ENCODE data around the gene WDR35. TPM values are rescaled to one million over a fixed set of nuclear protein-coding genes. Genes with fewer than 3 reads are reported as not detected.
"Not testable (repeated sequence)": the region's sequence is repeated elsewhere in the genome, so short reads cannot be mapped to it uniquely, and the experiment has no call there.

WDR35 gene
- total RNA-seq, 3 donors from 2014 or later: 8.6 to 10.6 (median 9.0) TPM

DNA sequence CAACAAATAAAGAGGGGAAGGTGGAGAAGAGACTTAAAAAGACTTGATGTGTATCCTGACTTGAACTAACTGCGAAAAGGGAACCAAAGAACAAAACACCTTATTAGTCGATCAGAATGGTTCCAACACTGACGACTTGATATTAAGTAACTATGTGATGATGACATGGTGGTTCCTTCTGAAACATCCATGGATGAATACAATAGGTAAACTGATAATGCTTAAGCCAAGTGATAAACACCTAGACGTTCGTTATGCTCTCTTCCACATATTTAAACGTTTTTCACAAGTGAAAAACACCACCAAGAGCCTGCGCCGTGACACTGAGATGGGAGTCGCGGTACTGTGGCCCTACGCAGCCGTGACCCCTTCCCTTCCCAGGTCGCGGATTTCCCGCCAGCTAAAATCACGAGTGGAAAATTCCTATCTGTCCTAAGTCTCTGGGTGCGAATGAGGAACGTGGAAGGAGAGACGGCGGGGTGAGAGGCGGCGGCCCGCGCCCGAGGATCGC, 88.9 kb downstream of the WDR35 start:
- H3K4me3 Mint-ChIP-seq: peak overlapping the region; percentile 93
- DNase-seq (no peak), ATAC-seq (peak; percentile 2 to 8)
- H3K36me3 Mint-ChIP-seq (ENCODE audit: insufficient read depth): peaks cover 9% of the 10 kb centered on the region
- peaks cover 5% of the 10 kb centered on the region for H3K9me3 Mint-ChIP-seq
- peaks cover 37% of the 10 kb centered on the region for H3K4me1 Mint-ChIP-seq (ENCODE audit: low read depth)
- peaks cover 3% of the 10 kb centered on the region for H3K27me3 Mint-ChIP-seq (ENCODE audit: low read depth)

- Mint-ChIP-seq H3K9me3 (peaks cover 5% of the 10 kb centered on the region), H3K4me1 (ENCODE audit: low read depth) (peaks cover 44% of the 10 kb centered on the region), H3K27me3 (ENCODE audit: low read depth) (peaks cover 3% of the 10 kb centered on the region), H3K4me3 (peak overlapping the region; percentile 93), H3K36me3 (ENCODE audit: insufficient read depth) (peaks cover 11% of the 10 kb centered on the region)
- no peak for DNase-seq
- ATAC-seq: peak; percentile 14 to 19
Observed at GRCh38 chr2:19899985-19900930, 89.6 kb downstream of the WDR35 start.

GRCh38 chr2:19898592-19899329, 91.1 kb downstream of the WDR35 start:
- DNase-seq: no peak
- Mint-ChIP-seq H3K27me3 (ENCODE audit: low read depth) (no peaks in the 10 kb centered on the region), H3K36me3 (ENCODE audit: insufficient read depth) (peaks cover 12% of the 10 kb centered on the region), H3K4me3 (no peak overlapping the region), H3K9me3 (no peaks in the 10 kb centered on the region), H3K4me1 (ENCODE audit: low read depth) (peaks cover 59% of the 10 kb centered on the region)
- no peak for ATAC-seq

GRCh38 chr2:19897623-19898245, 92.2 kb downstream of the WDR35 start:
- Mint-ChIP-seq H3K4me1 (ENCODE audit: low read depth) (peaks cover 61% of the 10 kb centered on the region), H3K36me3 (ENCODE audit: insufficient read depth) (peaks cover 17% of the 10 kb centered on the region), H3K27me3 (ENCODE audit: low read depth) (no peaks in the 10 kb centered on the region), H3K9me3 (no peaks in the 10 kb centered on the region), H3K4me3 (no peak overlapping the region)
- ATAC-seq: no peak
- no peak for DNase-seq

DNA sequence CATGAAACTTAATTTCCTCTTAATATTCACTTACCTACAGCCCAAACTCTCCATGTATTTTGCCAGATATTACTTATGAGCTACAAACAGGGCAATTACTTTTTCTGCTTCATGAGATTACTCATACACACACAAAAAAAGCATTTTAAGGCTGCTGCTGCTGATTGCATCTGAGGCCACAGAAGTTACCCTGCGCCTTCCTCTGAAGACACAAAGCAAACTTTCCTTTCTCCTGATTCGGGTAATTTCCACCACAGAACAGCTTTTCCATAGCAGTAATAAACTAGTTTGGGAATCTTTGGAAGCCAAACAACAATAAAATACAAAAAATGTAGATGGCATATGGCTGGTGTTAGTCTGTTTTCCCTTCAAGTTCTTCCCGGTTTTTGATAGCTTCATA, 94.4 kb downstream of the WDR35 start:
- H3K4me1 Mint-ChIP-seq (ENCODE audit: low read depth): peaks cover 63% of the 10 kb centered on the region
- no peak for ATAC-seq
- DNase-seq: no peak
- H3K9me3 Mint-ChIP-seq: no peaks in the 10 kb centered on the region
- H3K4me3 Mint-ChIP-seq: no peak overlapping the region
- H3K27me3 Mint-ChIP-seq (ENCODE audit: low read depth): no peaks in the 10 kb centered on the region
- H3K36me3 Mint-ChIP-seq (ENCODE audit: insufficient read depth): peaks cover 20% of the 10 kb centered on the region

GRCh38 chr2:19894134-19894792, 95.6 kb downstream of the WDR35 start:
- H3K36me3 Mint-ChIP-seq (ENCODE audit: insufficient read depth): peaks cover 23% of the 10 kb centered on the region
- no peaks in the 10 kb centered on the region for H3K27me3 Mint-ChIP-seq (ENCODE audit: low read depth)
- peaks cover 55% of the 10 kb centered on the region for H3K4me1 Mint-ChIP-seq (ENCODE audit: low read depth)
- H3K9me3 Mint-ChIP-seq: no peaks in the 10 kb centered on the region
- H3K4me3 Mint-ChIP-seq: peak overlapping the region; percentile 0
- ATAC-seq (no peak), DNase-seq (no peak)

GRCh38 chr2:19893520-19894133, 96.3 kb downstream of the WDR35 start:
- ATAC-seq: peak; percentile 53 to 67

GRCh38 chr2:19891971-19892370, 97.9 kb downstream of the WDR35 start:
- H3K36me3 Mint-ChIP-seq (ENCODE audit: insufficient read depth): peaks cover 15% of the 10 kb centered on the region
- H3K9me3 Mint-ChIP-seq; H3K4me3 Mint-ChIP-seq; ATAC-seq; DNase-seq; H3K27me3 Mint-ChIP-seq (ENCODE audit: low read depth): not testable (repeated sequence)
- H3K4me1 Mint-ChIP-seq (ENCODE audit: low read depth): peaks cover 39% of the 10 kb centered on the region

More at GRCh38 chr2:19893520-19894133, 96.3 kb downstream of the WDR35 start:
- H3K9me3 Mint-ChIP-seq: no peaks in the 10 kb centered on the region
- H3K27me3 Mint-ChIP-seq (ENCODE audit: low read depth): no peaks in the 10 kb centered on the region
- H3K36me3 Mint-ChIP-seq (ENCODE audit: insufficient read depth): peaks cover 23% of the 10 kb centered on the region
- no peak for DNase-seq
- no peak overlapping the region for H3K4me3 Mint-ChIP-seq
- peaks cover 50% of the 10 kb centered on the region for H3K4me1 Mint-ChIP-seq (ENCODE audit: low read depth)

GRCh38 chr2:19890104-19890503, 99.8 kb downstream of the WDR35 start:
- no peak for ATAC-seq
- peaks cover 29% of the 10 kb centered on the region for H3K4me1 Mint-ChIP-seq (ENCODE audit: low read depth)
- no peaks in the 10 kb centered on the region for H3K27me3 Mint-ChIP-seq (ENCODE audit: low read depth)
- H3K36me3 Mint-ChIP-seq (ENCODE audit: insufficient read depth): peaks cover 12% of the 10 kb centered on the region
- no peaks in the 10 kb centered on the region for H3K9me3 Mint-ChIP-seq
- DNase-seq: no peak
- no peak overlapping the region for H3K4me3 Mint-ChIP-seq

- H3K4me1 Mint-ChIP-seq (ENCODE audit: low read depth): peaks cover 16% of the 10 kb centered on the region
- no peaks in the 10 kb centered on the region for H3K27me3 Mint-ChIP-seq (ENCODE audit: low read depth)
- no peak overlapping the region for H3K4me3 Mint-ChIP-seq
- peaks cover 10% of the 10 kb centered on the region for H3K36me3 Mint-ChIP-seq (ENCODE audit: insufficient read depth)
- ATAC-seq: no peak
- no peak for DNase-seq
- H3K9me3 Mint-ChIP-seq: no peaks in the 10 kb centered on the region
Observed at GRCh38 chr2:19888831-19889230, 101.1 kb downstream of the WDR35 start.

- H3K4me1 Mint-ChIP-seq (ENCODE audit: low read depth): peaks cover 9% of the 10 kb centered on the region
- no peak overlapping the region for H3K4me3 Mint-ChIP-seq
- peaks cover 5% of the 10 kb centered on the region for H3K36me3 Mint-ChIP-seq (ENCODE audit: insufficient read depth)
- DNase-seq (no peak), ATAC-seq (no peak)
- H3K9me3 Mint-ChIP-seq: no peaks in the 10 kb centered on the region
- no peaks in the 10 kb centered on the region for H3K27me3 Mint-ChIP-seq (ENCODE audit: low read depth)
Observed at GRCh38 chr2:19887510-19887909, 102.4 kb downstream of the WDR35 start.

DNA sequence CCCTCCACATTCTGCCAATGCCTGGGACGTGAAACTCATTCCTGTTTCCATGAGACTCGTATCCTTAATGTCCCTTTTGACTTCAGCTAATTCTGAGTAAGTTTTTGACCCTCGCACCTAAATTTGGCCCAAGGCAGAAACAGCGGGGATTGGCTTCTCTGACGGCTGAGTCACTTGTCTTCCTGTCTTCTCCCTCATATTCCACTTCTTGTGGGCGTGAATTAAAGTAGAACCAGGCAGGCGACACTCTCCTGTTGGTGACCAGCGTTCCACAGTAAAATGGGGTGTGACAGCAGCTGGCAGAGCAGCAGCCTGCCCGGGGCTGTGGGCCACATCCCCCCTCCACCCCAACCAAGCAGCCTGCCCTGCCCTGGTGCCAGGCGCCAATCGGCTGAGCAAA, 103.6 kb downstream of the WDR35 start:
- Mint-ChIP-seq H3K36me3 (ENCODE audit: insufficient read depth) (peaks cover 3% of the 10 kb centered on the region), H3K27me3 (ENCODE audit: low read depth) (no peaks in the 10 kb centered on the region), H3K4me1 (ENCODE audit: low read depth) (peaks cover 2% of the 10 kb centered on the region), H3K9me3 (no peaks in the 10 kb centered on the region), H3K4me3 (no peak overlapping the region)
- DNase-seq (no peak), ATAC-seq (no peak)

DNA sequence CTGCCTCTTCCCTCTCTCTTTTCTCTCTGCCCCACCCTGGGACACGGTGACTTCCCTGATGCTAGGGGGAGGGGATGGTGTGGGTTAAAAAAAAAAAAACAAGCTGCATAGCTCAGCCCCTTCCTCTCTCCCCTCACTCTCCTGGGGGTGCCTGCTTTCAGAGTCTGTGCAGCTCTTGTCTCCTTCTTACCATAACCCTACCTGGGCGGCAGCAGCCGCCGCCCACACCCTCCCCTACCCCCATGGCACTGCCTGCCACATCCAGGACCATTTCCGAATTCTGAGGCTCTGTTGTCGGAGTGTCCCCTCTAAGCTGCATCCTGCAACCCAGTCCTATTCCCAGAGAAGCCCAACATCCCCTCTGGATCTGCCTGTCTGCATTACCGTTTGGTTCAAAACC, 104.1 kb downstream of the WDR35 start:
- Mint-ChIP-seq H3K4me1 (ENCODE audit: low read depth) (peaks cover 1% of the 10 kb centered on the region), H3K27me3 (ENCODE audit: low read depth) (no peaks in the 10 kb centered on the region), H3K36me3 (ENCODE audit: insufficient read depth) (peaks cover 3% of the 10 kb centered on the region), H3K9me3 (no peaks in the 10 kb centered on the region), H3K4me3 (no peak overlapping the region)
- no peak for ATAC-seq
- DNase-seq: no peak
